IMR-90 (cell line): ENCODE results near the gene USP26. TPM values are rescaled to one million over a fixed set of nuclear protein-coding genes. Genes with fewer than 3 reads are reported as not detected.

Source experiments
- ATAC-seq: fragments of 200-7000 bp; cut with Tn5 transposase; 2 replicates; pipeline ENCODE4 v1.9.1; 2020; ENCODE audit warnings: low read depth, mild to moderate bottlenecking, moderate library complexity
- BruUV-seq: library from RNA; stranded (reverse); fragments of 400-500 nt; replicated peaks from 2 replicates; lab custom pipeline; 2021; lab: Mats Ljungman, UMichigan
- CTCF ChIA-PET: fragments of 300-600 bp; formaldehyde crosslinking; extraction: SDS; loops from one replicate; lab custom pipeline; 2021; ENCODE audit warnings: antibody characterized with exemption; lab: Yijun Ruan, JAX
- POLR2A ChIA-PET: fragments of 300-600 bp; sonication (Branson Sonifier 250); formaldehyde crosslinking; loops from one replicate; lab custom pipeline; 2022; ENCODE audit warnings: antibody characterized with exemption; ENCODE audit not compliant: unreplicated experiment; lab: Charles Lee
- DNase-seq: peaks from one replicate; pipeline ENCODE4 v3.0.0; 2013
- H2AFZ ChIP-seq: replicated peaks from 2 replicates; pipeline ENCODE3; 2013; ENCODE audit warnings: low read length, mild to moderate bottlenecking; ENCODE audit not compliant: poor library complexity
- H2AK5ac ChIP-seq: 2 replicates; pipeline ENCODE4 v1.6.1; 2013; ENCODE audit warnings: low read depth, low read length, inconsistent platforms
- H2AK9ac ChIP-seq: replicated peaks from 2 replicates; pipeline ENCODE3; 2013; ENCODE audit warnings: mild to moderate bottlenecking, low read depth, low read length, moderate library complexity; ENCODE audit not compliant: poor library complexity
- H2BK120ac ChIP-seq: 2 replicates; pipeline ENCODE4 v1.6.1; 2013; ENCODE audit warnings: low read depth, low read length, inconsistent platforms
- H2BK15ac ChIP-seq: 3 replicates; pipeline ENCODE4 v1.6.1; 2013; ENCODE audit warnings: low read depth, low read length, inconsistent platforms
- H2BK20ac ChIP-seq: 2 replicates; pipeline ENCODE4 v1.6.1; 2013; ENCODE audit warnings: low read depth, mild to moderate bottlenecking, inconsistent platforms, low read length, moderate library complexity
- H2BK5ac ChIP-seq: 2 replicates; pipeline ENCODE4 v1.6.1; 2013; ENCODE audit warnings: mild to moderate bottlenecking, low read depth, low read length, inconsistent platforms; ENCODE audit not compliant: poor library complexity, severe bottlenecking
- H3K14ac ChIP-seq: replicated peaks from 2 replicates; pipeline ENCODE4 v1.6.1; 2013; ENCODE audit warnings: low read depth, low read length, inconsistent platforms
- H3K18ac ChIP-seq: 2 replicates; pipeline ENCODE4 v1.6.1; 2013; ENCODE audit warnings: low read depth, low read length, control low read depth
- H3K23ac ChIP-seq: 2 replicates; pipeline ENCODE4 v1.6.1; 2013; ENCODE audit warnings: low read depth, low read length, inconsistent platforms
- H3K27ac ChIP-seq: 2 replicates; pipeline ENCODE4 v1.5.1; 2013; ENCODE audit warnings: mild to moderate bottlenecking, control low read depth, low read length; ENCODE audit not compliant: insufficient read depth
- H3K27me3 ChIP-seq: 2 replicates; pipeline ENCODE4 v1.6.1; 2013; ENCODE audit warnings: low read length; ENCODE audit not compliant: control insufficient read depth, insufficient read depth
- H3K36me3 ChIP-seq: 2 replicates; pipeline ENCODE4 v1.6.1; 2013; ENCODE audit warnings: low read length, mixed read lengths; ENCODE audit not compliant: control insufficient read depth, insufficient read depth
- H3K4ac ChIP-seq: 2 replicates; pipeline ENCODE4 v1.6.1; 2013; ENCODE audit warnings: low read depth, low read length, inconsistent platforms
- H3K4me1 ChIP-seq: 2 replicates; pipeline ENCODE4 v1.6.1; 2013; ENCODE audit warnings: low read length, mixed read lengths; ENCODE audit not compliant: control insufficient read depth, insufficient read depth
- H3K4me2 ChIP-seq: 2 replicates; pipeline ENCODE4 v1.6.1; 2013; ENCODE audit warnings: low read depth, mild to moderate bottlenecking, control low read depth, low read length, moderate library complexity
- H3K4me3 ChIP-seq: 2 replicates; pipeline ENCODE4 v1.5.1; 2013; ENCODE audit warnings: low read depth, mild to moderate bottlenecking, control low read depth, low read length, moderate library complexity; ENCODE audit not compliant: insufficient read depth
- H3K56ac ChIP-seq: 2 replicates; pipeline ENCODE4 v1.6.1; 2013; ENCODE audit warnings: low read length, inconsistent platforms; ENCODE audit not compliant: insufficient read depth; ENCODE audit errors: extremely low read depth
- H3K79me1 ChIP-seq, 2 experiments: 2 replicates each; pipeline ENCODE4 v1.6.1; 2013; ENCODE audit warnings: low read length in 2 of 2, inconsistent platforms in 1 of 2, low read depth in 1 of 2
- H3K9ac ChIP-seq: 2 replicates; pipeline ENCODE4 v1.6.1; 2013; ENCODE audit warnings: low read depth, low read length, control low read depth
- H3K9me1 ChIP-seq: 2 replicates; pipeline ENCODE4 v1.6.1; 2013; ENCODE audit warnings: low read length, inconsistent platforms; ENCODE audit not compliant: insufficient read depth
- H3K9me3 ChIP-seq: 2 replicates; pipeline ENCODE4 v1.6.1; 2013; ENCODE audit warnings: low read length; ENCODE audit not compliant: control insufficient read depth, insufficient read depth
- H4K20me1 ChIP-seq: 2 replicates; pipeline ENCODE4 v1.6.1; 2013; ENCODE audit warnings: low read length, inconsistent platforms; ENCODE audit not compliant: insufficient read depth
- H4K5ac ChIP-seq: 2 replicates; pipeline ENCODE4 v1.6.1; 2013; ENCODE audit warnings: mild to moderate bottlenecking, low read depth, low read length, control low read depth
- H4K8ac ChIP-seq, 2 experiments: 2 replicates each; pipeline ENCODE4 v1.6.1; 2013; ENCODE audit warnings: low read depth in 2 of 2, low read length in 2 of 2, control low read depth in 1 of 2, inconsistent platforms in 1 of 2
- H4K91ac ChIP-seq: 2 replicates; pipeline ENCODE4 v1.6.1; 2013; ENCODE audit warnings: low read depth, low read length, inconsistent platforms; ENCODE audit not compliant: insufficient read depth
- BHLHE40 ChIP-seq: fragments of 150-350 bp; IDR thresholded peaks from 2 replicates; pipeline ENCODE4 v1.6.1; 2016; ENCODE audit warnings: mild to moderate bottlenecking, low read depth, low read length
- CEBPB ChIP-seq: IDR thresholded peaks from 2 replicates; pipeline ENCODE4 v1.6.1; 2012; ENCODE audit warnings: low read depth, low read length, improper control_type of control experiment
- CHD1 ChIP-seq: IDR thresholded peaks from 2 replicates; pipeline ENCODE4 v1.6.1; 2012; ENCODE audit warnings: low read depth, low read length, improper control_type of control experiment
- FOS ChIP-seq: fragments of 150-350 bp; IDR thresholded peaks from 2 replicates; pipeline ENCODE4 v1.6.1; 2016; ENCODE audit warnings: low read depth, low read length
- MAFK ChIP-seq: IDR thresholded peaks from 2 replicates; pipeline ENCODE4 v1.6.1; 2012; ENCODE audit warnings: low read depth, low read length, improper control_type of control experiment
- MAZ ChIP-seq: IDR thresholded peaks from 2 replicates; pipeline ENCODE4 v1.6.1; 2012; ENCODE audit warnings: low read depth, mild to moderate bottlenecking, low read length, improper control_type of control experiment, moderate library complexity, borderline replicate concordance
- MXI1 ChIP-seq: IDR thresholded peaks from 2 replicates; pipeline ENCODE4 v1.6.1; 2012; ENCODE audit warnings: low read depth, mild to moderate bottlenecking, low read length, moderate library complexity, borderline replicate concordance
- NFE2L2 ChIP-seq: fragments of 150-350 bp; IDR thresholded peaks from 2 replicates; pipeline ENCODE4 v1.6.1; 2016; ENCODE audit warnings: low read depth, mild to moderate bottlenecking, low read length
- POLR2A ChIP-seq: IDR thresholded peaks from 2 replicates; pipeline ENCODE4 v1.6.1; 2012; ENCODE audit warnings: mild to moderate bottlenecking, low read depth, low read length
- RAD21 ChIP-seq: IDR thresholded peaks from 2 replicates; pipeline ENCODE4 v1.6.1; 2012; ENCODE audit warnings: low read length, improper control_type of control experiment
- RCOR1 ChIP-seq: IDR thresholded peaks from 2 replicates; pipeline ENCODE4 v1.6.1; 2012; ENCODE audit warnings: mild to moderate bottlenecking, low read length, improper control_type of control experiment; ENCODE audit not compliant: insufficient replicate concordance
- RFX5 ChIP-seq: IDR thresholded peaks from 2 replicates; pipeline ENCODE4 v1.8.0; 2012; ENCODE audit warnings: low read depth, mild to moderate bottlenecking, low read length, moderate library complexity
- SMC3 ChIP-seq: fragments of 150-350 bp; IDR thresholded peaks from 2 replicates; pipeline ENCODE4 v1.6.1; 2016; ENCODE audit warnings: low read depth, mild to moderate bottlenecking, antibody characterized with exemption, low read length, moderate library complexity
- WGBS, 2 experiments: methylation state at CpG; one replicate each; pipeline versions ENCODE4 v1.1.5 to v1.1.7; 2013; ENCODE audit warnings: missing lambda C conversion rate in 2 of 2; ENCODE audit not compliant: insufficient read length in 1 of 2; ENCODE audit errors: extremely low coverage in 2 of 2; 5-methylcytosine and 5-hydroxymethylcytosine counted together
- dilution Hi-C: fragments of 300-500 bp; cut with HindIII; formaldehyde crosslinking; loops from one replicate; pipeline ENCODE4 v1.14.3; 2018; ENCODE audit warnings: low sequenced_read_pairs; ENCODE audit not compliant: unreplicated experiment
- in situ Hi-C: fragments of 300-500 bp; cut with MboI; formaldehyde crosslinking; loops from 3 replicates; pipeline ENCODE4 v1.14.3; 2019; ENCODE audit warnings: low sequenced_read_pairs, inconsistent platforms, mixed read lengths
- intact Hi-C: fragments of 100-400 bp; cut with micrococcal nuclease; formaldehyde crosslinking; loops from 2 replicates; pipeline ENCODE4 v1.10.0; 2022
- polyA plus RNA-seq, 3 experiments: library from polyadenylated mRNA; depleted of rRNA; stranded (reverse); fragments of >200 nt; gene quantifications; 2 replicates each; pipeline ENCODE4 v1.2.3, GENCODE V29; 2012; ENCODE audit warnings: low replicate concordance in 1 of 3
- total RNA-seq: library from RNA; depleted of rRNA; stranded (reverse); fragments of >200 nt; gene quantifications from 2 replicates; pipeline ENCODE4 v1.2.3, GENCODE V29; 2012
- TF ChIP-seq, protein P1 (sequence below): fragments of 150-350 bp; IDR thresholded peaks from 2 replicates; pipeline ENCODE4 v1.6.1; 2017; ENCODE audit warnings: mild to moderate bottlenecking, antibody characterized with exemption, low read length, low read depth
- TF ChIP-seq, protein P2 (sequence below): conservative IDR thresholded peaks from 2 replicates; pipeline ENCODE4 v1.5.1; 2012; ENCODE audit warnings: mild to moderate bottlenecking, low read depth, low read length, improper control_type of control experiment
- TF ChIP-seq, protein P3 (sequence below): fragments of 150-350 bp; IDR thresholded peaks from 2 replicates; pipeline ENCODE4 v1.6.1; 2016; ENCODE audit warnings: low read depth, mild to moderate bottlenecking, low read length, moderate library complexity, borderline replicate concordance

USP26 gene
- total and polyA plus RNA-seq, 2 of the 4 experiments (the other 2 are of a cell fraction), result not detected

DNA sequence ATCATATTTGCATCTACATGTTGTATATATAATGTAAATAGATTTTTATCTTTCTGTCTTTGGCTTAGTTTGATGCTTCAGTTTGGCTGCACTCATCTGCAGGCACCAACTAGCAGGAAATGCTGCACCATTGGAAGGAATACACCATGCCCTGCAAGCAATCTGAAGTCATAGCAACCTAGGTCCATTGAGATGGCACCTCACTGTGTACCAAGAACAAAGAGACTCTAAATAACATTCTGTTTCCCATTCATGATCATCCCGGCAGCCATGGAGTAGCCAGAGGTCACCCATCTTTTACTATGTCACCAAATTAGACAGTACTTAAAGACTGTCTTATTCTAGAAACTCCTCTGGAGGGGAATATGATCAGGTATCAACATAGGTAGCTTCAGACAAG lies 97.7 kb downstream of the USP26 start:
- Histone ChIP-seq H3K18ac (no peak overlapping the region), H3K27me3 (peaks cover 2% of the 10 kb centered on the region; the same call in 1 of the 2 replicates), H2AK5ac (no peak overlapping the region), H3K36me3 (no peaks in the 10 kb centered on the region), H3K4me2 (no peak overlapping the region), H3K56ac (no peak overlapping the region), H3K79me1 (no peaks in the 10 kb centered on the region), H2BK5ac (no peak overlapping the region), H3K9ac (no peak overlapping the region), H2BK15ac (no peak overlapping the region), H3K9me1 (no peaks in the 10 kb centered on the region), H3K23ac (no peak overlapping the region), H4K20me1 (no peaks in the 10 kb centered on the region), H3K14ac (no peak overlapping the region), H4K91ac (no peak overlapping the region), H2AK9ac (no peak overlapping the region), H3K9me3 (no peaks in the 10 kb centered on the region), H3K27ac (no peak overlapping the region), H3K4me1 (no peaks in the 10 kb centered on the region), H2BK20ac (no peak overlapping the region), H4K5ac (no peak overlapping the region), H3K4ac (no peak overlapping the region), H2AFZ (no peak overlapping the region), H3K4me3 (no peak overlapping the region), H2BK120ac (no peak overlapping the region), H4K8ac (no peak overlapping the region)
- ATAC-seq (no peak), DNase-seq (no peak)
- CTCF ChIA-PET, result no interaction called here
- intact Hi-C loops (no loop called here), in situ Hi-C loops (no loop called here), dilution Hi-C loops (no loop called here)
- no CpG with 5 or more reads among the region's 1 CpG for WGBS, 2 experiments
- no TSS peak for BruUV-seq
- no peak for TF ChIP-seq RCOR1
- no peak for TF ChIP-seq CHD1
- TF ChIP-seq, protein P1, sequence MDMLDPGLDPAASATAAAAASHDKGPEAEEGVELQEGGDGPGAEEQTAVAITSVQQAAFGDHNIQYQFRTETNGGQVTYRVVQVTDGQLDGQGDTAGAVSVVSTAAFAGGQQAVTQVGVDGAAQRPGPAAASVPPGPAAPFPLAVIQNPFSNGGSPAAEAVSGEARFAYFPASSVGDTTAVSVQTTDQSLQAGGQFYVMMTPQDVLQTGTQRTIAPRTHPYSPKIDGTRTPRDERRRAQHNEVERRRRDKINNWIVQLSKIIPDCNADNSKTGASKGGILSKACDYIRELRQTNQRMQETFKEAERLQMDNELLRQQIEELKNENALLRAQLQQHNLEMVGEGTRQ, result no peak
- TF ChIP-seq FOS, result no peak
- no peak for TF ChIP-seq SMC3
- TF ChIP-seq, protein P2, sequence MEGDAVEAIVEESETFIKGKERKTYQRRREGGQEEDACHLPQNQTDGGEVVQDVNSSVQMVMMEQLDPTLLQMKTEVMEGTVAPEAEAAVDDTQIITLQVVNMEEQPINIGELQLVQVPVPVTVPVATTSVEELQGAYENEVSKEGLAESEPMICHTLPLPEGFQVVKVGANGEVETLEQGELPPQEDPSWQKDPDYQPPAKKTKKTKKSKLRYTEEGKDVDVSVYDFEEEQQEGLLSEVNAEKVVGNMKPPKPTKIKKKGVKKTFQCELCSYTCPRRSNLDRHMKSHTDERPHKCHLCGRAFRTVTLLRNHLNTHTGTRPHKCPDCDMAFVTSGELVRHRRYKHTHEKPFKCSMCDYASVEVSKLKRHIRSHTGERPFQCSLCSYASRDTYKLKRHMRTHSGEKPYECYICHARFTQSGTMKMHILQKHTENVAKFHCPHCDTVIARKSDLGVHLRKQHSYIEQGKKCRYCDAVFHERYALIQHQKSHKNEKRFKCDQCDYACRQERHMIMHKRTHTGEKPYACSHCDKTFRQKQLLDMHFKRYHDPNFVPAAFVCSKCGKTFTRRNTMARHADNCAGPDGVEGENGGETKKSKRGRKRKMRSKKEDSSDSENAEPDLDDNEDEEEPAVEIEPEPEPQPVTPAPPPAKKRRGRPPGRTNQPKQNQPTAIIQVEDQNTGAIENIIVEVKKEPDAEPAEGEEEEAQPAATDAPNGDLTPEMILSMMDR, result no peak
- TF ChIP-seq CEBPB, result no peak
- no peak for TF ChIP-seq RAD21
- TF ChIP-seq MAFK, result no peak
- TF ChIP-seq POLR2A, result no peak
- no peak for TF ChIP-seq RFX5
- no peak for TF ChIP-seq MAZ
- TF ChIP-seq, protein P3, sequence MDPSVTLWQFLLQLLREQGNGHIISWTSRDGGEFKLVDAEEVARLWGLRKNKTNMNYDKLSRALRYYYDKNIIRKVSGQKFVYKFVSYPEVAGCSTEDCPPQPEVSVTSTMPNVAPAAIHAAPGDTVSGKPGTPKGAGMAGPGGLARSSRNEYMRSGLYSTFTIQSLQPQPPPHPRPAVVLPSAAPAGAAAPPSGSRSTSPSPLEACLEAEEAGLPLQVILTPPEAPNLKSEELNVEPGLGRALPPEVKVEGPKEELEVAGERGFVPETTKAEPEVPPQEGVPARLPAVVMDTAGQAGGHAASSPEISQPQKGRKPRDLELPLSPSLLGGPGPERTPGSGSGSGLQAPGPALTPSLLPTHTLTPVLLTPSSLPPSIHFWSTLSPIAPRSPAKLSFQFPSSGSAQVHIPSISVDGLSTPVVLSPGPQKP, result no peak
- no peak for TF ChIP-seq NFE2L2
- no peak for TF ChIP-seq BHLHE40
- TF ChIP-seq MXI1, result no peak
- POLR2A ChIA-PET, result no interaction called here
